Fibroblast of skin of right biceps (primary cell): ENCODE measurements around the gene ATP5F1B.

ENCODE experiments used
- DNase-seq: peaks from one replicate; pipeline ENCODE4 v3.0.0-alpha.2; 2013

ATP5F1B gene

GRCh38 chr12:56645201-56645716 lies 525 bp downstream of the ATP5F1B start:
- DNase-seq: no peak

- no peak for DNase-seq
Measured at GRCh38 chr12:56644654-56645053, 1.1 kb downstream of the ATP5F1B start.

DNA sequence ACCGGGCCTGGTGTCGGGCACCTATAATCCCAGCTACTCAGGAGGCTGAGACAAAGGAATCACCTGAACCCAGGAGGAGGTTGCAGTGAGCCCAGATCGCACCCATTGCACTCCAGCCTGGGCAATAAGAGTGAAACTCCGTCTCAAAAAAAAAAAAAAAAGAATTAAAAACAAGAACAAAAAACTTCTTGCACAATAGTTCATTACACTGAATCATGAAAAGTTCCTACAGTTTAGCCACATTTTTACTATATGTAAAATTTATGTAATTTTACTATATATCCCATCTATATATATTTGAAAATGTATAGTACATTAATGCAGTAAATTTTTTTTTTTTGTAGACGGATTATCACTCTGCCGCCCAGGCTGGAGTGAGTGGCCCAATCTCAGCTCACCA lies 4.6 kb downstream of the ATP5F1B start:
- no peak for DNase-seq

DNA sequence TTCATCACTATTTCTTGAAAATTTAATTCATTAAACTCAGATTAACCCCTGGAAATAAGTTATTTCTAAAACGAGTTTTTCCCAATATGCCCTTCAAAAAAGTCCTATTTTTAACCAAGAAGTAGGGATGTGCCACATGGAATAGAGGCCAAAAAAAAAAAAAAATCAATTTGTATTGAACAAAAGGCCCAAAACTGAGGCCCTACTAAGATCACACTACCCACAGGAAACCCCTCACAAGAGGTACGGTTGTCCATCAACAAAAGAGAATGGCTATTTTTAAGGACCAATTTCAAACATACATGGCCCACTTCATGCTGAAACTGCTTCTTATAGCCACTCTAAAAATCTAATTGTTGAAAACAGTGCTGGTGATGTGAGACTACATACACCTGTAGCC lies 8.2 kb downstream of the ATP5F1B start:
- DNase-seq: no peak

GRCh38 chr12:56636675-56637540 lies 8.9 kb downstream of the ATP5F1B start:
- DNase-seq: peak; percentile 100

GRCh38 chr12:56635806-56636674 lies 9.7 kb downstream of the ATP5F1B start:
- DNase-seq: peak; percentile 87

DNA sequence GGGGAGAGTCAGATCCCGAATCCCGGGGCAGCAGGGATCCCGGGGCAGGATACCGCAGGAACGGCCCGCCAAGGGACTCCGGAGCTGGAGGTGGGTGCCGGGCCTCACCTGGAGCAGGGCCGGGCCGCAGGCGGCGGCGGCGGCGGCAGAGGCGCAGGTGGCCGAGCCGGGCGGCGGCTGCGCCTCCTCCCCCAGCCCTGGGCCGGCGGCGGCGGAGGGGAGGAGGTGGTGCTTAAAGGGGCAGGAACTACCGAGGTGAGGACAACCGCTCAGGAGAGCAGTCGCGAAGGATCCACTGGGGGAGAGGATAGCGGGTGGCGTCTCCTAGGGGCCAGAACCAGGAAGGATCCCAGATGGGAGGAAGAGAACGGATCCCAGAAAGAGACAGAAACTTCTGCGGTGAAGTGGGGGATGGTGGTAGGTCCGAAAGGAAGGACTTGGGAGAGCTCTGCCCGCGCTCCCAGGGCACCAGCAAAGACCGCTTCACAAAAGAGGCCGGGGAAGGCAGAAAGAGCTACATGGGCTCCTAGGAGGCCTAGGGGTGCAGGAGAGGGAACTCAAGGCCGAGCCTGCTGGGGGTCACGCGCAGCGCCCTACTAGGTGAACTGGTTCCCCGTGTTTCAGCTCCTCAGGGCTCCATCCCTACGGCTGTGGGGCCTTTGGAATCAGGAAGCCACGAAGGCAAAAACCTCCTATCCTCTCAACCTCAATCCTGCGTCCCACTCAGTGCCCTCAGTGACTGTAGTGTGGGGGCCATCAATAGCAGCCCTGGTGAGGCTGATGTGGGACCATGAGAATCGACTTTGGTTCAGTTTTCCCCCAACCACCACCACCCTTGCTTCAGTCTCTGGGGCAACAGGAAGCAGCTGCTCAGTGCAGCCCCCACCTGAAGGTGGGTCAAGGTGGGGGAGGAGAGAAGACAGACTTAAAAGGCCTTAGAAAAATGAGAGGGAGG lies 10.7 kb downstream of the ATP5F1B start:
- DNase-seq: peak; percentile 88

DNA sequence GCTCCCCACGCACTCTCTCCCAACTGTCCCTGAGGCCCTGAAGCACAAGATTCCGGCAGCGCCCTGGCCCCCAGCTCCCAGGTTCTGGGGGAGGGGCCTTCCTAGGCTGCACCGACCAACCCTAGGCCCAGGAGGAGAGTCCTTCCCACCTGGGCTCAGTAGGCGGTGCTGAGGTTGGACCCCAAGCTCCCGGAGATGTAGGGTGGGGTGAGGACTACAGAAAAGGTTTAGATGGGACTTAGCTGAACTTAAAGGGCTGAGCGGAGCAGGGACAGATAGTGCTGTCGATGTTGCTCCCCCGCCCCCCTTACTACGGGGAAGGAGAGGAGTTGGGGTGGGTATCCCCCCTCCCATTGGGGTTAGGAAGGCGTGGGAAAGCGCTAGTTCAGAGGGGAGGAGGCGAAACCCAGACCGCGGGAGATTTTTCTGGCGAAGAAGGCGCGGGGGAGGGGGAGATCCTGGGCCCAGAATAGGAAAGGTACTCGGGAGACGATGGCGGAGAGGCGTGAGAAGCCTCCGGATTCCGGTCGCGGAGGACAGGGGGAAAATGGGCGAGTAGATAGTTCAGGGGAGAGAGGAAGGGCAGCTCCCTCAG lies 11.4 kb downstream of the ATP5F1B start:
- peak; percentile 6 for DNase-seq

DNA sequence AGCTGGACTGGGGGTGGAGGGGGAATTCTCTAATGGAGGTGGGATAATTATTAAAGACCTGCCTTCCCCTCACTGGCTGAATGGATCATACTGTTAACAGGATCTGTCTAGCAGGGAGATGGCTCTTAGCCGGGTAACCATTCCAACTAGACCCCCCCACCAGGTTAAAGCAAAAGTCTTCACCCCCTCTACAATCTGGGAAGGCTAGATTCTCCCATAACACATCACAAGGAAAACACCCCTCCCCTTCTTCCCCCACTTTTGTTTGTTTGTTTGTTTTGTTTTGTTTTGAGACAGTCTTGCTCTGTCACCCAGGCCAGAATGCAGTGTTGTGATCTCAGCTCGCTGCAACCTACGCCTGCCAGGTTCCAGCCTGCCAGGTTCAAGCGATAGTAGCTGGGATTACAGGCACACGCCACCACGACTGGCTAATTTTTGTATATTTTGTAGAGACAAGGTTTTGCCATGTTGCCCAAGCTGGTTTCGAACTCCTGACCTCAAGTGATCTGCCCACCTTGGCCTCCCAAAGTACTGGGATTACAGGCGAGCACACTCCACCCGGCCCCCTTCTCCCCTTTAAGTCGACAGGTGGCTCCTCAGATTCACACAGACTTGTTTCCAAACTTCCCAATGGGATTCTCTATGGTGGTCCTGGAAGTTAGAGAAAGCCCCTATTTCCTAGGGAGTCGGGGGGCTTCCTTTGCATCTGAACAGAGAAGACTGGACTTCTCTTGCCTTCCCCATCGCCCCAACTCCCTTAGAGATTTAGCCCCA lies 12.1 kb downstream of the ATP5F1B start:
- DNase-seq: no peak

- no peak for DNase-seq
Measured at GRCh38 chr12:56632701-56633467, 12.9 kb downstream of the ATP5F1B start.

- DNase-seq: peak; percentile 20
Measured at GRCh38 chr12:56631790-56632700, 13.7 kb downstream of the ATP5F1B start.

- peak; percentile 83 for DNase-seq
Measured at GRCh38 chr12:56630180-56630632, 15.6 kb downstream of the ATP5F1B start, which contains the start of gene BAZ2A. TSS of gene BAZ2A (minus strand) at chr12:56630326. CDS start at chr12:56617530, 12,796 bp downstream.

GRCh38 chr12:56629459-56630179 lies 16.2 kb downstream of the ATP5F1B start:
- DNase-seq: peak; percentile 11

GRCh38 chr12:56628671-56629458 lies 16.9 kb downstream of the ATP5F1B start:
- DNase-seq: peak; percentile 41

GRCh38 chr12:56626701-56627100 lies 19.1 kb downstream of the ATP5F1B start:
- DNase-seq: no peak

GRCh38 chr12:56622535-56622934 lies 23.2 kb downstream of the ATP5F1B start:
- DNase-seq: no peak

- DNase-seq: no peak
Measured at GRCh38 chr12:56616925-56617324, 28.9 kb downstream of the ATP5F1B start.
